T-helper 9 cell (primary cell): ENCODE data around the gene RRAS2.

ENCODE experiments used
- DNase-seq: peaks from one replicate; pipeline ENCODE4 v3.0.0-alpha.2; 2020

RRAS2 gene

GRCh38 chr11:14335712-14336111, 23.3 kb downstream of the RRAS2 start:
- no peak for DNase-seq

- no peak for DNase-seq
Observed at GRCh38 chr11:14334893-14335292, 24.1 kb downstream of the RRAS2 start.

GRCh38 chr11:14334192-14334591, 24.8 kb downstream of the RRAS2 start:
- no peak for DNase-seq

GRCh38 chr11:14331476-14332136, 27.4 kb downstream of the RRAS2 start:
- no peak for DNase-seq

- DNase-seq: no peak
Observed at GRCh38 chr11:14330881-14331280, 28.1 kb downstream of the RRAS2 start.

- no peak for DNase-seq
Observed at GRCh38 chr11:14329702-14330101, 29.3 kb downstream of the RRAS2 start.

- DNase-seq: no peak
Observed at GRCh38 chr11:14327116-14327515, 31.9 kb downstream of the RRAS2 start.

GRCh38 chr11:14323118-14323676, 35.8 kb downstream of the RRAS2 start:
- DNase-seq: no peak

GRCh38 chr11:14322510-14322909, 36.5 kb downstream of the RRAS2 start:
- DNase-seq: no peak

- DNase-seq: peak; percentile 14
Observed at GRCh38 chr11:14320020-14320419, 39.0 kb downstream of the RRAS2 start.

- DNase-seq: no peak
Observed at GRCh38 chr11:14318581-14318981, 40.4 kb downstream of the RRAS2 start.

GRCh38 chr11:14317659-14318325, 41.2 kb downstream of the RRAS2 start:
- no peak for DNase-seq

- DNase-seq: no peak
Observed at GRCh38 chr11:14315130-14315529, 43.9 kb downstream of the RRAS2 start.

GRCh38 chr11:14314127-14314526, 44.9 kb downstream of the RRAS2 start:
- no peak for DNase-seq

GRCh38 chr11:14312736-14313438, 46.1 kb downstream of the RRAS2 start:
- DNase-seq: no peak

- DNase-seq: no peak
Observed at GRCh38 chr11:14310679-14311078, 48.3 kb downstream of the RRAS2 start.

- no peak for DNase-seq
Observed at GRCh38 chr11:14309425-14310192, 49.4 kb downstream of the RRAS2 start.

- no peak for DNase-seq
Observed at GRCh38 chr11:14308897-14309387, 50.0 kb downstream of the RRAS2 start.

- DNase-seq: no peak
Observed at GRCh38 chr11:14308114-14308896, 50.7 kb downstream of the RRAS2 start.

- no peak for DNase-seq
Observed at GRCh38 chr11:14306481-14306880, 52.5 kb downstream of the RRAS2 start.

GRCh38 chr11:14305649-14306048, 53.3 kb downstream of the RRAS2 start:
- no peak for DNase-seq

GRCh38 chr11:14304601-14305000, 54.4 kb downstream of the RRAS2 start:
- no peak for DNase-seq
